Frontal cortex (tissue), 4 donors: Measurements from ENCODE around the gene TRIM10. TPM values are rescaled to one million over a fixed set of nuclear protein-coding genes. Genes with fewer than 3 reads are reported as not detected.
"Not testable (repeated sequence)": the region's sequence is repeated elsewhere in the genome, so short reads cannot be mapped to it uniquely, and the experiment has no call there.

ENCODE experiments used
- DNase-seq, 2 donors: peaks; one replicate each; pipeline ENCODE4 v3.0.0; 2012; ENCODE audit warnings: low spot score in 2 of 2
- FAIRE-seq: peaks from 2 replicates; lab custom pipeline; 2012; peaks lifted over from hg19 to GRCh38; lab: Jason Lieb, UNC
- total RNA-seq: library from RNA; depleted of rRNA; stranded (reverse); fragments of >200 nt; gene quantifications from one replicate; pipeline ENCODE4 v1.2.3, GENCODE V29; 2014
- donor health status: control.
- donor health status: control.
- donor health status: control.

Gene TRIM10
- total RNA-seq, 1 donor from 2014 or later: under 0.01 TPM

DNA sequence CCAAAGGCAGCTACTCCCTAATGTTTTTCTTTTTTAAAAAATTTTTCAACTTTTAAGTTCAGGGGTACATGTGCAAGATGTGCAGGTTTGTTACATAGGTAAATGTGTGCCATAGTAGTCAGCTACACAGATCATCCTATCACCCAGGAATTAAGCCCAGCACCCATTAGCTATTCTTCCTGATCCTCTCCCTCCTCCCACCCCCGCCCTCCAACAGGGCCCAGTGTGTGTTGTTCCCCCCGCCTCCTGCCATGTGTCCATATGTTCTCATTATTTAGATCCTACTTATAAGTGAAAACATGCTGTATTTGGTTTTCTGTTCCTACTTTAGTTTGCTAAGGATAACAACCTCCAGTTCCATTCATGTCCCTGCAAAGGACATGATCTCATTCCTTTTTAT lies 14.8 kb upstream of the TRIM10 start:
- DNase-seq (no peak), FAIRE-seq (no peak)

DNA sequence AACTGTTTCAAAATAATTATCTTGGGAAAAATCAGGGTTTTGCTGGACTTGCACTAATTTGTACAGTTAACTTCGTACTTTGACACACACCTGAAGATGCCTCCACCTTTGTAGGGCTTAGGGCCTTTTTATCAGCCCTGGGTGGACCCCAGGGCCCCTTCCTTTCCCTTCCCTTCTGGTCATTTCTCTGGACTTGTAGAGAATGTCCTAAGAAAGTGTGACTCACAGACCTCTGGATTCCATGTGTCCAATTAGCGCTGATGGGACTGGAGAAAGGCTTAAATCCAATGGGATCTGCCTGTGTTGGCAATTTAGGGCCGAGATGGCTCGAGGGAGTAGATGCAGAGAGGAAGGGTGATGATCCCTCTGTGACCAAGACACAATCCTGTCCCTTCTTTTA lies 11.7 kb upstream of the TRIM10 start:
- FAIRE-seq (no peak), DNase-seq (no peak)

DNA sequence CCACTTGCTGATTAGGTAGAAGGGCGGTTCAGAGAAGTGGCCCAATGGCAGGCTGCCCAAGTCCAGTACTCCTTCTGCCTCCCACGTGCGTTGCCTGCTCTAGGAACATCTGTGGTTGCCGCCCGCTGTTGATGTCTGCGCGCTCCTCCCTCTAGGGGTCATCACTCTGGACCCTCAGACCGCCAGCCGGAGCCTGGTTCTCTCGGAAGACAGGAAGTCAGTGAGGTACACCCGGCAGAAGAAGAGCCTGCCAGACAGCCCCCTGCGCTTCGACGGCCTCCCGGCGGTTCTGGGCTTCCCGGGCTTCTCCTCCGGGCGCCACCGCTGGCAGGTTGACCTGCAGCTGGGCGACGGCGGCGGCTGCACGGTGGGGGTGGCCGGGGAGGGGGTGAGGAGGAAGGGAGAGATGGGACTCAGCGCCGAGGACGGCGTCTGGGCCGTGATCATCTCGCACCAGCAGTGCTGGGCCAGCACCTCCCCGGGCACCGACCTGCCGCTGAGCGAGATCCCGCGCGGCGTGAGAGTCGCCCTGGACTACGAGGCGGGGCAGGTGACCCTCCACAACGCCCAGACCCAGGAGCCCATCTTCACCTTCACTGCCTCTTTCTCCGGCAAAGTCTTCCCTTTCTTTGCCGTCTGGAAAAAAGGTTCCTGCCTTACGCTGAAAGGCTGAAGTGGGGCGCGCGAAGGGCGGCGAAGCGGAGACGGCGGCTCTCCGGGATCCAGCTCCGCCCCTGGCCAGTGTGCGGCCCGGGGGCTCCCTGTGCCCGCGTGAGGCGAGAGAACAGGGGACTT lies 10.9 kb upstream of the TRIM10 start:
- DNase-seq (no peak), FAIRE-seq (no peak)

GRCh38 chr6:30169658-30170614 lies 8.9 kb upstream of the TRIM10 start:
- FAIRE-seq: no peak
- peak; percentile 38 to 40 for DNase-seq

- no peak for FAIRE-seq
These were observed 7.7 kb upstream of the TRIM10 start for GRCh38 chr6:30168741-30169140.

GRCh38 chr6:30167101-30167500 lies 6.1 kb upstream of the TRIM10 start:
- FAIRE-seq: no peak
- no peak for DNase-seq

More at GRCh38 chr6:30168741-30169140, 7.7 kb upstream of the TRIM10 start:
- no peak for DNase-seq

DNA sequence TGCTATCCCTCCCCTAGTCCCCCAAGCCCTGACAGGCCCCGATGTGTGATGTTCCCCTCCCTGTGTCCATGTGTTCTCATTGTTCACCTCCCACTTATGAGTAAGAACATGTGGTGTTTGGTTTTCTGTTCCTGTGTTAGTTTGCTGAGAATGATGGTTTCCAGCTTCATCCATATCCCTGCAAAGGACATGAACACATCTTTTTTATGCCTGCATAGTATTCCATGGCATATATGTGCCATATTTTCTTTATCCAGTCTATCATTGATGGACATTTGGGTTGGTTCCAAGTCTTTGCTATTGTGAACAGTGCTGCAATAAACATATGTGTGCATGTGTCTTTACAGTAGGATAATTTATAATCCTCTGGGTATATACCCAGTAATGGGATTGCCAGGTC lies 4.2 kb upstream of the TRIM10 start:
- not testable (repeated sequence) for FAIRE-seq, DNase-seq

GRCh38 chr6:30164714-30165113 lies 3.7 kb upstream of the TRIM10 start:
- FAIRE-seq (no peak), DNase-seq (no peak)

- DNase-seq (no peak), FAIRE-seq (no peak)
These were observed 3.1 kb upstream of the TRIM10 start for GRCh38 chr6:30163918-30164654.

- DNase-seq: no peak
- FAIRE-seq: no peak
These were observed 2.3 kb upstream of the TRIM10 start, which contains the start of gene TRIM15 for GRCh38 chr6:30163090-30163917. TRIM15 (plus strand) TSS chr6:30163546; CDS start chr6:30163685, 139 bp downstream.

GRCh38 chr6:30162265-30163089 lies 1.5 kb upstream of the TRIM10 start:
- FAIRE-seq (no peak), DNase-seq (no peak)

- FAIRE-seq: no peak
These were observed 815 bp downstream of the TRIM10 start for GRCh38 chr6:30160008-30160784.

GRCh38 chr6:30158475-30159040 lies 2.5 kb downstream of the TRIM10 start:
- FAIRE-seq: no peak
- peak in 1 of 2 donors; percentile 39 for DNase-seq

More at GRCh38 chr6:30160008-30160784, 815 bp downstream of the TRIM10 start:
- no peak for DNase-seq

- no peak for FAIRE-seq
- DNase-seq: no peak
These were observed 3.0 kb downstream of the TRIM10 start for GRCh38 chr6:30157999-30158398.

- FAIRE-seq (no peak), DNase-seq (no peak)
These were observed 3.4 kb downstream of the TRIM10 start for GRCh38 chr6:30157581-30157980.

DNA sequence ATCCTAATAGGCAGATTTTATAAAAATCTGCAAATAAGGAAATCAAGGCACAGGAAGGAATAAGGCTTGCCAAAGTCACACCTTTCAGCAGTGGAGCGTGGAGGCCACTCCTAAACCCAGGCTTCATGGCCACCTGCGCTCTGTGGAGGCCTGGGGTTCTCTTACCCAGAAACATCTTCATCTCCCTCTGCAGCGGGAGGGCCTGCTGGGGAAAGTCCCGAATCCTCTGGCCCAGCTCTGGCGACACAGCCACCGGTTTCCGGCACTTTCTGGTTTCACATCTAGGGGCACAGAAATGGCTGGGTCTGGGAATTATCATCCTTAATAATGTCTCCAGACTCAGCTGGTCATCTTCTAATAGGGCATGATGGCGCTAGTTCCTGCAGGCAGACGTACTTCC lies 4.2 kb downstream of the TRIM10 start:
- FAIRE-seq (no peak), DNase-seq (no peak)

GRCh38 chr6:30156262-30156599 lies 4.8 kb downstream of the TRIM10 start:
- FAIRE-seq (no peak), DNase-seq (no peak)
